A673 (cell line): ENCODE results near the gene MVB12B. TPM values are rescaled to one million over a fixed set of nuclear protein-coding genes. Genes with fewer than 3 reads are reported as not detected.

ENCODE experiments used
- BruUV-seq: library from RNA; stranded (reverse); fragments of 400-500 nt; replicated peaks from 2 replicates; lab custom pipeline; 2021; lab: Mats Ljungman, UMichigan
- CTCF ChIA-PET: fragments of 300-600 bp; sonication (Branson Sonifier 250); formaldehyde crosslinking; loops from one replicate; lab custom pipeline; 2022; ENCODE audit warnings: antibody characterized with exemption; lab: Charles Lee
- POLR2A ChIA-PET: fragments of 300-600 bp; sonication (Branson Sonifier 250); formaldehyde crosslinking; loops from one replicate; lab custom pipeline; 2022; ENCODE audit warnings: antibody characterized with exemption; ENCODE audit not compliant: low non-redundant PET; lab: Charles Lee
- DNase-seq: peaks from one replicate; pipeline ENCODE4 v3.0.0-alpha.2; 2015; ENCODE audit warnings: low spot score
- H3K27ac ChIP-seq: fragments of 200-600 bp; sonication (generic); 2 replicates; pipeline ENCODE4 v1.5.1; 2016; ENCODE audit warnings: mixed run types, low read depth, mild to moderate bottlenecking, mixed read lengths, antibody characterized with exemption, low read length; ENCODE audit not compliant: poor library complexity, severe bottlenecking
- H3K27me3 ChIP-seq: fragments of 200-600 bp; sonication (generic); replicated peaks from 2 replicates; pipeline ENCODE4 v1.6.1; 2017; ENCODE audit warnings: mixed run types, low read depth, mild to moderate bottlenecking, mixed read lengths, antibody characterized with exemption, low read length; ENCODE audit not compliant: insufficient read depth, poor library complexity
- H3K36me3 ChIP-seq: fragments of 200-600 bp; sonication (generic); 2 replicates; pipeline ENCODE4 v1.6.1; 2016; ENCODE audit warnings: mixed run types, mild to moderate bottlenecking, mixed read lengths, antibody characterized with exemption, low read length; ENCODE audit not compliant: insufficient read depth, poor library complexity, severe bottlenecking
- H3K4me1 ChIP-seq: fragments of 200-600 bp; sonication (generic); 2 replicates; pipeline ENCODE4 v1.6.1; 2017; ENCODE audit warnings: mixed run types, mild to moderate bottlenecking, mixed read lengths, antibody characterized with exemption, low read length; ENCODE audit not compliant: insufficient read depth, poor library complexity, severe bottlenecking
- H3K4me3 ChIP-seq: fragments of 200-600 bp; sonication (generic); 2 replicates; pipeline ENCODE4 v1.5.1; 2016; ENCODE audit warnings: low read depth, mixed run types, mild to moderate bottlenecking, mixed read lengths, low read length; ENCODE audit not compliant: poor library complexity, severe bottlenecking
- H3K9me3 ChIP-seq: fragments of 200-600 bp; sonication (generic); 2 replicates; pipeline ENCODE4 v1.6.1; 2016; ENCODE audit warnings: mixed run types, low read depth, mild to moderate bottlenecking, mixed read lengths, antibody characterized with exemption, low read length; ENCODE audit not compliant: poor library complexity, severe bottlenecking
- EZH2 ChIP-seq: fragments of 200-600 bp; sonication (generic); IDR thresholded peaks from 2 replicates; pipeline ENCODE4 v1.6.1; 2017; ENCODE audit warnings: borderline replicate concordance, low read depth, mild to moderate bottlenecking, mixed read lengths, antibody characterized with exemption, low read length; ENCODE audit not compliant: poor library complexity, severe bottlenecking
- intact Hi-C: fragments of 100-400 bp; cut with micrococcal nuclease; formaldehyde crosslinking; loops from one replicate; pipeline ENCODE4 v1.10.0; 2022; ENCODE audit not compliant: unreplicated experiment
- total RNA-seq: library from RNA; stranded (reverse); gene quantifications from 2 replicates; pipeline ENCODE4 v1.2.3, GENCODE V29; 2021
- TF ChIP-seq, protein P1 (sequence below): fragments of 300-800, 200-600 bp; sonication (generic); conservative IDR thresholded peaks from 2 replicates; pipeline ENCODE4 v1.5.1; 2017; ENCODE audit warnings: low read depth, mild to moderate bottlenecking, antibody characterized with exemption, low read length, moderate library complexity, mixed read lengths

MVB12B gene
- total RNA-seq, 1 experiment from 2014 or later = 12.3 TPM

DNA sequence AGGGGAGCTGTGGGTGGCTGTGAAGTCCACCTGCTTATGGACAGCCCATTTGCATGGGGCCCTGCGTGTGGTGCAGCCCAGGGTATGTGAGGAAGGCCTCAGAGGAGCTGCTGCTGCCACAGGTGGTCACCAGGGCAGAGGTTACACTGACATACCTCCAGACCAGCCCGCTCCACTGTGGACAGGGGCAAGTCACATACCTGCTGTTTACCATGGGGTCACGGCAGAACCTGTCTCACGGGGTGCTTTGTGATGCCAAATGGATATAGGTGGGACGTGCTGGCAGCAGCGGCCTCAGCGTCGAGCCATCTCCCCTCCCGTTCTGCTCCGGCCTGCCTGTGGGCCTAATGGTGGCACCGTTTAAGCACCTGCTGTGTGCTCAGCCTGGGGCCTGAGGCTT lies 159.6 kb downstream of the MVB12B start:
- no TSS peak for BruUV-seq
- CTCF ChIA-PET = no interaction called here

DNA sequence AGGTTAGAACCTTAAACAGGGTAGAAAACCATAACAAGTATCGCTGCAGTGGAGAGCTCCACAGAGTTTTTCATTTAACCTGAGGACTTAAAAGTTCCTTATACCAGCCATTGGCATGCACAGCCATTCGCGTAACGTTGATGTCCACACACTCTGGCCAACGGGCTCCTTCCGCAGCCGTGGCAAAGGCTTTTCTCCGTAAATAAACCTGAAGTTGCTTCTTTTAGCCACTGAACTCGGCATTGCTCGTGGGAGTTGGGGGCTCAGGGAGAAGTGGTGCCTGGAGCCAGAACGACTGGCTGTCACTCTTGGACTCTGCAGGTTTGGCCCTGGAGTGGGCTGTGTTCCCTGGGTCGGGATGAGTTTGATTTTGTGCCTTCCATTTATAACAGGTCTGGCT lies 161.2 kb downstream of the MVB12B start:
- intact Hi-C loops = no loop called here
- CTCF ChIA-PET = no interaction called here
- POLR2A ChIA-PET = no interaction called here
- no peak for DNase-seq
- Histone ChIP-seq H3K27ac (no peak overlapping the region), H3K36me3 (no peaks in the 10 kb centered on the region), H3K27me3 (no peaks in the 10 kb centered on the region), H3K4me3 (no peak overlapping the region), H3K9me3 (no peaks in the 10 kb centered on the region), H3K4me1 (no peaks in the 10 kb centered on the region)
- BruUV-seq = no TSS peak
- TF ChIP-seq EZH2 = no peak
- TF ChIP-seq, protein P1, sequence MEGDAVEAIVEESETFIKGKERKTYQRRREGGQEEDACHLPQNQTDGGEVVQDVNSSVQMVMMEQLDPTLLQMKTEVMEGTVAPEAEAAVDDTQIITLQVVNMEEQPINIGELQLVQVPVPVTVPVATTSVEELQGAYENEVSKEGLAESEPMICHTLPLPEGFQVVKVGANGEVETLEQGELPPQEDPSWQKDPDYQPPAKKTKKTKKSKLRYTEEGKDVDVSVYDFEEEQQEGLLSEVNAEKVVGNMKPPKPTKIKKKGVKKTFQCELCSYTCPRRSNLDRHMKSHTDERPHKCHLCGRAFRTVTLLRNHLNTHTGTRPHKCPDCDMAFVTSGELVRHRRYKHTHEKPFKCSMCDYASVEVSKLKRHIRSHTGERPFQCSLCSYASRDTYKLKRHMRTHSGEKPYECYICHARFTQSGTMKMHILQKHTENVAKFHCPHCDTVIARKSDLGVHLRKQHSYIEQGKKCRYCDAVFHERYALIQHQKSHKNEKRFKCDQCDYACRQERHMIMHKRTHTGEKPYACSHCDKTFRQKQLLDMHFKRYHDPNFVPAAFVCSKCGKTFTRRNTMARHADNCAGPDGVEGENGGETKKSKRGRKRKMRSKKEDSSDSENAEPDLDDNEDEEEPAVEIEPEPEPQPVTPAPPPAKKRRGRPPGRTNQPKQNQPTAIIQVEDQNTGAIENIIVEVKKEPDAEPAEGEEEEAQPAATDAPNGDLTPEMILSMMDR = no peak

More for the DNA sequence above, 159.6 kb downstream of the MVB12B start:
- Histone ChIP-seq H3K4me3 (no peak overlapping the region), H3K4me1 (no peaks in the 10 kb centered on the region), H3K9me3 (no peaks in the 10 kb centered on the region), H3K36me3 (no peaks in the 10 kb centered on the region), H3K27me3 (no peaks in the 10 kb centered on the region), H3K27ac (no peak overlapping the region)
- POLR2A ChIA-PET = no interaction called here
- TF ChIP-seq EZH2 = no peak
- TF ChIP-seq, protein P1 = no peak
- intact Hi-C loops = no loop called here
- no peak for DNase-seq

DNA sequence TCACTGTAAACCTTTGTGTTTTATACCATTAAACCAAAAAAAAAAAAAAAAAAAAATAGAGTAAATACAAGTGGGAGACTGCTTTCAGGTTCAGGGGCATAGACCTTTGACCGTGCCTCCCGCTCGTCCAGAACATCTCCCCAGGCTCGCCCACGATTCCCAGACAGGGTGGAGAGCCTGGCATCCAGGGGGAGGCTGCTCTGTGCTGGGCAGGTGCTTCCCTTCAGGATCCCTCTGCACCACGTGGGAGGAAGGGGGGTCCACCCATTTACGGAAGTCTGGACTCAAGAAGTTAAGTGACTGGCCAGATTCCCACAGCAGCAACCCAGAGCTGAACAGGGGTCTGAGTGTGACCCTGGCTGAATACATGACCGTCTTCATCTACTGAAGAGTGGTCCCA lies 161.7 kb downstream of the MVB12B start:
- ChIA-PET POLR2A (no interaction called here), CTCF (no interaction called here)
- Histone ChIP-seq H3K9me3 (no peaks in the 10 kb centered on the region), H3K27ac (no peak overlapping the region), H3K4me3 (no peak overlapping the region), H3K36me3 (no peaks in the 10 kb centered on the region), H3K27me3 (no peaks in the 10 kb centered on the region), H3K4me1 (no peaks in the 10 kb centered on the region)
- DNase-seq = no peak
- no TSS peak for BruUV-seq
- intact Hi-C loops = no loop called here
- no peak for TF ChIP-seq EZH2
- TF ChIP-seq, protein P1 = no peak
